WI38 (cell line): ENCODE measurements around the gene NAA16.

Source experiments
- H3K4me3 ChIP-seq: 2 replicates; pipeline ENCODE4 v1.5.1; 2011; ENCODE audit warnings: low read depth, mild to moderate bottlenecking, control low read depth, low read length
- TF ChIP-seq, protein P1 (sequence below): IDR thresholded peaks from 2 replicates; pipeline ENCODE4 v1.5.1; 2012; ENCODE audit warnings: low read depth, mild to moderate bottlenecking, control low read depth, low read length

NAA16 gene

DNA sequence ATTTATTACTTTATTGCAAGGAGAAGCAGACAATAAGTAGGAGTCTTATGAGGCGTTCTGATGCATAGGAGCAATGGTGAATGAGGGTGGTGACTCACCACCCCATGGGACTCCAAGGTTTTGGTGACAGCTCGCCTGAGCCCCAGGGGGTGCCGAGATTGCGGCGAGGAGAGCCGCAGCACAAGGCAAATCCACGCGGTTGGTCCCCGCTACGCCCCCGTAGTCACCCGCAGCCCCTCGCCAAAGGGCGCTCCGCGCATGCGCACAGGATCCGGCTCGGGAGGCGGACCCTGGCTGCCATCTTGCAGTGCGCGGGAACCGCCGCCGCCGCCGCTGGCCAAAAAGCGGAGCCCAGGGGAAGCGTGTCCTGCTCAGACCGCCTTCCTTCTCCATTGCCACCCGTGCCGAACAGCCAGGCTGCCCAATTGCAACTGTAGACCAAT lies at the start of gene NAA16:
Gene NAA16 (plus strand): TSS at position 305 of the 443 bp plus-strand sequence. CDS start 262 bp downstream, outside the sequence.
- peak within 1 kb of the TSS; percentile 95 for H3K4me3 ChIP-seq
- TF ChIP-seq, protein P1, sequence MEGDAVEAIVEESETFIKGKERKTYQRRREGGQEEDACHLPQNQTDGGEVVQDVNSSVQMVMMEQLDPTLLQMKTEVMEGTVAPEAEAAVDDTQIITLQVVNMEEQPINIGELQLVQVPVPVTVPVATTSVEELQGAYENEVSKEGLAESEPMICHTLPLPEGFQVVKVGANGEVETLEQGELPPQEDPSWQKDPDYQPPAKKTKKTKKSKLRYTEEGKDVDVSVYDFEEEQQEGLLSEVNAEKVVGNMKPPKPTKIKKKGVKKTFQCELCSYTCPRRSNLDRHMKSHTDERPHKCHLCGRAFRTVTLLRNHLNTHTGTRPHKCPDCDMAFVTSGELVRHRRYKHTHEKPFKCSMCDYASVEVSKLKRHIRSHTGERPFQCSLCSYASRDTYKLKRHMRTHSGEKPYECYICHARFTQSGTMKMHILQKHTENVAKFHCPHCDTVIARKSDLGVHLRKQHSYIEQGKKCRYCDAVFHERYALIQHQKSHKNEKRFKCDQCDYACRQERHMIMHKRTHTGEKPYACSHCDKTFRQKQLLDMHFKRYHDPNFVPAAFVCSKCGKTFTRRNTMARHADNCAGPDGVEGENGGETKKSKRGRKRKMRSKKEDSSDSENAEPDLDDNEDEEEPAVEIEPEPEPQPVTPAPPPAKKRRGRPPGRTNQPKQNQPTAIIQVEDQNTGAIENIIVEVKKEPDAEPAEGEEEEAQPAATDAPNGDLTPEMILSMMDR: no peak

DNA sequence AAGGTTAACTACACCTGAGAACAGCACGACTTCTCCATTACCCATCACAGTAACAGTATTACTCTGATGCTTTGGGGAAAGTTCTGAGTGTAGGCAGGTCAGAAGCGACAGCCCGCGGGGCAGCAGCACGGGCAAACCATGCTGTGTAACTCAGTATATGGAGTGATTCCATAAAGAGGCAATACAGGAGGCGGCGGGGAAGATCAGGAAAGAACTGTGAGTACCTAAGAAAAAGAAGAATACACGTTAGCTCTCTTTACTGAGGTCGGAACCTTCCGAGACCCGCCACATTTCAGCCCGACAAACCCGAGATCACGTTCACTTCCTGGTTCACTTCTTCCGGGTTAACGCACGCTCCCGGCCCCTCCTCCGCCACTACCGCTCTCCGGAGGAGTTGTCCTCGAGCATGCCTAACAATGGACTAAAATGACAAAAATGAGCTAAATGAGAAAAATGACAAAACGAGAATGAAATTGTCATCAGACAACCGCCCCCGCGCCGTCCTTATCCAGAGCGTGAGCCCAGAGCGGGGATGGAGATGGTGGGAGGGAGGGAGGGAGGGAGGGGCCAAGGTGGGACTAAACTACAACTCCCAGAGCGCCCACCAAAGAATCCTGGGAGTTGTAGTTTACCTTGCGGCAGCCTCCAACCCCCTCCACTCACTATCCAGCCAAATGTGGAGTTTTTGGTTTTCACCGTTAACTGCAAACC lies 47.7 kb upstream of the NAA16 start, which contains the start of gene MTRF1:
Gene MTRF1 (minus strand): TSS at position 316 of the 711 bp plus-strand sequence. CDS start 2,669 bp downstream, outside the sequence.
- TF ChIP-seq, protein P1: no peak
- peak within 1 kb of the TSS; percentile 73 for H3K4me3 ChIP-seq

DNA sequence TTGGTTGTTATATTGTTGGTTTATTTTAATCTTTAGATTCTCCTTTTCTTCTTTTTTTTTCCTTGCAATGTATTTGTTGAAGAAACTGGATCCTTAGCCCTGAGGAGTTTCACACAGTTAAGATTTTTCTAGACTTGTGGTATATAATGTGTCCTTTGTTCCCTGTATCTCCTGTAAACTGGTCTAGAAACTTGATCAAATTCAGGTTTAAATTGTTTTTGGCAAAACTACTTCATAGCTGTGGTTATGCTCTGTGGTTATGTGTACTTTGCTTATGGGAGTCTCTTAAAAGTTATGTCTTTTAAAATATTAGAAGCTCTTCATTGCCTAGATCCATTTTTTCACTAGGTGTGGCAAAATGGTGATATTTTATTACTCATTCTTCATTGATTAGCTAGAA lies 44.0 kb upstream of the NAA16 start:
- TF ChIP-seq, protein P1: no peak

DNA sequence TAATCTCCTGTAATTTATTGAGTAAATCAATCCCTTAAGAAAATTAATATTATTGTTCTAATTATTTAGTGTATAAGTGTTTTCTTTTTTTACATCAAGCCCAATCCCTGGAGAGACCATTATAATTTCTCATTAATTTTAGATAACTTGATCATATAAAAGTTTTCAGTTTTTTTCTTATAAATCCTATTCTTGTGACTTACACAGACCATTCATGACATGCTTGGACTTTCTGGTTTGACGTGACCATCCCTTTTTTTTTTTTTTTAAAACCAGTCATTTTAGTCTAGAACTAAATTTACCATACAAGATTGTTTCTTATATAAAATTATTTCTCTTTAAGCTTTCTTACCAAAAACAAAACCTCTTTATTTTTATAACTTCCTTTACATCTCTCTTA lies 42.3 kb upstream of the NAA16 start:
- no peak overlapping the region for H3K4me3 ChIP-seq
- TF ChIP-seq, protein P1: no peak

More for the DNA sequence above, 44.0 kb upstream of the NAA16 start:
- H3K4me3 ChIP-seq: no peak overlapping the region

GRCh38 chr13:41271456-41272285 lies 39.4 kb upstream of the NAA16 start:
- no peak overlapping the region for H3K4me3 ChIP-seq
- TF ChIP-seq, protein P1: no peak

GRCh38 chr13:41273831-41274441 lies 37.1 kb upstream of the NAA16 start:
- TF ChIP-seq, protein P1: no peak
- no peak overlapping the region for H3K4me3 ChIP-seq
